Thyroid gland (tissue), 4 donors: Measurements from ENCODE around the gene ANK3. TPM values are rescaled to one million over a fixed set of nuclear protein-coding genes. Genes with fewer than 3 reads are reported as not detected.
A peak's percentile ranks its signal among the peaks of the same experiment; 100 is the strongest.

Experiments used
- DNase-seq, 2 donors: peaks; one replicate each; pipeline ENCODE4 v3.0.0-alpha.2; 2019
- H3K27ac ChIP-seq, 3 donors: fragments of 200-600 bp; sonication (generic); 1 replicate in 2 of 3; 2 replicates in 1 of 3; pipeline ENCODE4 v1.5.1; 2016 to 2019; ENCODE audit warnings: mild to moderate bottlenecking in 1 of 3, moderate library complexity in 1 of 3
- H3K27me3 ChIP-seq: fragments of 200-600 bp; sonication (generic); one replicate; pipeline ENCODE4 v1.5.1; 2019
- H3K36me3 ChIP-seq, 2 donors: fragments of 200-600 bp; sonication (generic); one replicate each; pipeline ENCODE4 v1.5.1; 2016 to 2019
- H3K4me1 ChIP-seq, 2 donors: fragments of 200-600 bp; sonication (generic); one replicate each; pipeline ENCODE4 v1.5.1; 2017 to 2019
- H3K4me3 ChIP-seq, 3 donors: fragments of 200-600 bp; sonication (generic); replicated peaks in 1 of 3; 1 replicate in 2 of 3; 2 replicates in 1 of 3; pipeline ENCODE4 v1.5.1; 2016; ENCODE audit warnings: mild to moderate bottlenecking in 1 of 3
- H3K9me3 ChIP-seq: fragments of 200-600 bp; sonication (generic); one replicate; pipeline ENCODE4 v1.5.1; 2017
- POLR2A ChIP-seq, 2 donors: fragments of 450-650 bp; IDR thresholded peaks; one replicate each; pipeline ENCODE4 v1.6.1; 2017; ENCODE audit warnings: antibody characterized with exemption in 2 of 2, mild to moderate bottlenecking in 2 of 2, moderate library complexity in 1 of 2
- WGBS, 2 donors: methylation state at CpG; one replicate each; pipeline ENCODE4 v1.1.5; 2017; 5-methylcytosine and 5-hydroxymethylcytosine counted together
- intact Hi-C: fragments of 100-400 bp; cut with DNase I; formaldehyde crosslinking; loops from one replicate; pipeline ENCODE4 v1.15.1; 2023
- total RNA-seq, 4 donors: library from RNA; depleted of rRNA; stranded (reverse); fragments of >200 nt; gene quantifications; one replicate each; pipeline ENCODE4 v1.2.3, GENCODE V29; 2016
- TF ChIP-seq, protein P1 (sequence below), 6 experiments: fragments of 200-600 bp in 3 of 6; fragments of 450-650 bp in 3 of 6; sonication (generic) in 3 of 6; IDR thresholded peaks; one replicate each; pipeline ENCODE4 v1.5.1; 2016 to 2019; ENCODE audit warnings: antibody characterized with exemption in 6 of 6, mild to moderate bottlenecking in 2 of 6, inconsistent platforms in 1 of 6, moderate library complexity in 1 of 6

ANK3 gene
- total RNA-seq, 4 donors from 2014 or later = 56.6 to 118 (median 115) TPM

- Histone ChIP-seq H3K4me1 (peaks cover 12 to 17% of the 10 kb centered on the region in 2 donors), H3K27me3 (no peaks in the 10 kb centered on the region), H3K9me3 (no peaks in the 10 kb centered on the region), H3K27ac (peak overlapping the region in 1 of 3 donors; percentile 14), H3K36me3 (no peaks in the 10 kb centered on the region), H3K4me3 (no peak overlapping the region)
- no peak for TF ChIP-seq POLR2A (IDR thresholded peaks at IDR 0.05)
- TF ChIP-seq, protein P1, sequence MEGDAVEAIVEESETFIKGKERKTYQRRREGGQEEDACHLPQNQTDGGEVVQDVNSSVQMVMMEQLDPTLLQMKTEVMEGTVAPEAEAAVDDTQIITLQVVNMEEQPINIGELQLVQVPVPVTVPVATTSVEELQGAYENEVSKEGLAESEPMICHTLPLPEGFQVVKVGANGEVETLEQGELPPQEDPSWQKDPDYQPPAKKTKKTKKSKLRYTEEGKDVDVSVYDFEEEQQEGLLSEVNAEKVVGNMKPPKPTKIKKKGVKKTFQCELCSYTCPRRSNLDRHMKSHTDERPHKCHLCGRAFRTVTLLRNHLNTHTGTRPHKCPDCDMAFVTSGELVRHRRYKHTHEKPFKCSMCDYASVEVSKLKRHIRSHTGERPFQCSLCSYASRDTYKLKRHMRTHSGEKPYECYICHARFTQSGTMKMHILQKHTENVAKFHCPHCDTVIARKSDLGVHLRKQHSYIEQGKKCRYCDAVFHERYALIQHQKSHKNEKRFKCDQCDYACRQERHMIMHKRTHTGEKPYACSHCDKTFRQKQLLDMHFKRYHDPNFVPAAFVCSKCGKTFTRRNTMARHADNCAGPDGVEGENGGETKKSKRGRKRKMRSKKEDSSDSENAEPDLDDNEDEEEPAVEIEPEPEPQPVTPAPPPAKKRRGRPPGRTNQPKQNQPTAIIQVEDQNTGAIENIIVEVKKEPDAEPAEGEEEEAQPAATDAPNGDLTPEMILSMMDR (IDR thresholded peaks at IDR 0.05) = no peak
- intact Hi-C loops = loop anchor here (10.0 kb wide), 2 partner anchors 225 to 335 kb away; no protein-coding TSS in a partner anchor
- WGBS, 2 donors = 92 to 94% methylated on average over 1 of the region's 1 CpG
- peak in 1 of 2 donors; percentile 19 for DNase-seq
These were observed 40.3 kb upstream of the ANK3 start for GRCh38 chr10:60430017-60430416.

- peak; percentile 27 to 52 for DNase-seq
- Histone ChIP-seq H3K4me3 (no peak overlapping the region), H3K4me1 (peaks cover 12 to 20% of the 10 kb centered on the region in 2 donors), H3K27me3 (no peaks in the 10 kb centered on the region), H3K36me3 (no peaks in the 10 kb centered on the region), H3K9me3 (no peaks in the 10 kb centered on the region), H3K27ac (peak overlapping the region in 1 of 3 donors; percentile 14)
- 48 to 61% methylated on average over 2 of the region's 2 CpGs for WGBS, 2 donors
- intact Hi-C loops = no loop called here
- TF ChIP-seq, protein P1 (IDR thresholded peaks at IDR 0.05) = no peak
- TF ChIP-seq POLR2A (IDR thresholded peaks at IDR 0.05) = no peak
These were observed 39.6 kb upstream of the ANK3 start for GRCh38 chr10:60429084-60429849.

DNA sequence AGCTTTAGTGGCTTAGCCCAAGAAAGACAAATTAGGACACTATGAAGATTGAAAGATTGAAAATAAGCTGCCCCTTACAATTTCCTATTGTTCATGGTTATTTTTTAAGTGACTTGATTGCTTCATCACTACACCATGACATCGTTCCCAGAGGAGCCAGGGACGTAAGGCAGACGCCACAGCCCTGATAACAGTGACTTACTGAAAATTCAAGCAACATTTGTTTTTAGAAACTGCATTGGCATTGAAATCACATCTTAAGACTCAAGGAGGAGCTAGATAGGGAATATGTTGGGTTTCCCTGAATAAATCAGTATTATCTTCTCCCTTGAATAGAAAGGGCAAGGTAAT, 38.7 kb upstream of the ANK3 start:
- peaks cover 12 to 20% of the 10 kb centered on the region in 2 donors for H3K4me1 ChIP-seq

DNA sequence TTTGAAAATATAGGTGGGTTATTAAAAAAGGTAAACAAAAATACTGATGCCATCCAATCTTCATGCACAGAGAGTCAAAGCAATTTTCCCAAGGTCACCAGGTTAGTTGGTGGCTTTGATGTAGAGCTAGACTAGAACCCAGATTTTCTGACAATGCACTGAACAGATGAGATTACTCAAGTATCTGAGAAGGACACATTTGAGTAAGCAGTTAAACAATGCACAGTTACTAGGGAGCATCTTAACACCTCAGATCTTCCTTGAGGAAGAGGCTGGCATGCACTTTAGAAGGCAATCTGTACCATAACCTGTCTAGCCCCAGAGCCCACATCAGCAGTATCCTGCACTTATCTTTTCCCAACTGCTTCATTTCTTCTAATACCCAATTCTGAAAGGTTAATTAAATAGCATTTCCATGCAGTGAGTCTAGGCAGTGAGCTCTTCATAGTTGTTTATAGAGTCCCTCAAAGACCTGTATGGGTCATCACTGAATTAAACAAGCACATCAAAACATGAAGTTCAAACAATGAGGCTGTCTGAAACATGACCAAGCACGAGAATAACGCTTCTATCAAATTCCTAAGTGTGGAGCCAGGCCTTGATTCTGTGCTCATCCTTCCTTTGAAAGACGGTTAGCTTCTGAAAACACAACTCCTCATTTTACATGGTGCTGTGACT, 38.2 kb upstream of the ANK3 start:
- Histone ChIP-seq H3K27me3 (no peaks in the 10 kb centered on the region), H3K4me3 (no peak overlapping the region), H3K27ac (no peak overlapping the region), H3K9me3 (no peaks in the 10 kb centered on the region), H3K4me1 (peaks cover 12 to 20% of the 10 kb centered on the region in 2 donors), H3K36me3 (no peaks in the 10 kb centered on the region)
- intact Hi-C loops = no loop called here
- 84% methylated on average over 3 of the region's 3 CpGs for WGBS, 2 donors
- DNase-seq = no peak
- TF ChIP-seq POLR2A (IDR thresholded peaks at IDR 0.05) = no peak
- TF ChIP-seq, protein P1 (IDR thresholded peaks at IDR 0.05) = no peak

More for the DNA sequence above, 38.7 kb upstream of the ANK3 start:
- Histone ChIP-seq H3K36me3 (no peaks in the 10 kb centered on the region), H3K27me3 (no peaks in the 10 kb centered on the region), H3K27ac (no peak overlapping the region), H3K4me3 (no peak overlapping the region), H3K9me3 (no peaks in the 10 kb centered on the region)
- DNase-seq = no peak
- no peak for TF ChIP-seq POLR2A (IDR thresholded peaks at IDR 0.05)
- TF ChIP-seq, protein P1 (IDR thresholded peaks at IDR 0.05) = no peak
- intact Hi-C loops = no loop called here
- WGBS, 2 donors = 89 to 92% methylated on average over 3 of the region's 3 CpGs

GRCh38 chr10:60427148-60427547, 37.5 kb upstream of the ANK3 start:
- WGBS, 2 donors = 97 to 98% methylated on average over 1 of the region's 1 CpG
- TF ChIP-seq POLR2A (IDR thresholded peaks at IDR 0.05) = no peak
- TF ChIP-seq, protein P1 (IDR thresholded peaks at IDR 0.05) = no peak
- no peak for DNase-seq
- Histone ChIP-seq H3K27me3 (no peaks in the 10 kb centered on the region), H3K4me1 (peaks cover 12 to 20% of the 10 kb centered on the region in 2 donors), H3K27ac (no peak overlapping the region), H3K36me3 (no peaks in the 10 kb centered on the region), H3K4me3 (no peak overlapping the region), H3K9me3 (no peaks in the 10 kb centered on the region)
- intact Hi-C loops = no loop called here
